Measurements from ENCODE around the gene REEP6.

DNA sequence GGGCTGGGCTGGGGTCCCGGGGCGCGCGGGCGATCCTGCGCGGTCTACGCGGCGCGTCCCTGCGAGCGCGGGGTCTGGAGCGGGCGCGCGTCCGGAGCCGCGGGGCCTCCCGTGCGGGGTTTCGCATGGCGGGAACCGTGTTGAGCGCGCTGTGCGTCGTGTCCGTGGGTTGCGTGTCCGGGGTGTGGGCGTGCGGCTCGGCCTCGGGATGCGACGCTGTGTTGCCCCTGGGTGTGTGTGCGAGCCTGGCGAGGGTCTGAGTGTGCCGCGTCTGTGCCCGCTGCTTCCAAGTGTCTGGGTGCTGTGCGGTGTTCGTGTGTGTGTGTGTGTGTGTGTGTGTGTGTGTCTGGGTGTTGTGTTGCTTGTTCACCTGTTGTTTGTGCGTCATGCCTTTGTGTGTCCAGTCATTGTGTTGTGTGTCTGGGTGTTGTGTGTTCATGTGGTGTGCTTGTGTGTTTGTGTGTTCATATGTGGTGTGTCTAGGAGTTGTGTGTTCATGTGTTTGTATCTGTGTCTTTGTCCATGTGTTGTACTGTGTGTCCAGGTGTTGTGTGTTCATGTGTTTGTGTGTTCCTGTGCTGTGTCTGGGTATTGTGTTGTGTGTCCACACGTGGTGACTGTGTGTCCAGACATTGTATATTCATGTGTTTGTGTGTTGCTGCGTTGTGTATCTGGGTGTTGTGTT is 33.4 kb downstream of the REEP6 start:
- TF ChIP-seq, protein P1, sequence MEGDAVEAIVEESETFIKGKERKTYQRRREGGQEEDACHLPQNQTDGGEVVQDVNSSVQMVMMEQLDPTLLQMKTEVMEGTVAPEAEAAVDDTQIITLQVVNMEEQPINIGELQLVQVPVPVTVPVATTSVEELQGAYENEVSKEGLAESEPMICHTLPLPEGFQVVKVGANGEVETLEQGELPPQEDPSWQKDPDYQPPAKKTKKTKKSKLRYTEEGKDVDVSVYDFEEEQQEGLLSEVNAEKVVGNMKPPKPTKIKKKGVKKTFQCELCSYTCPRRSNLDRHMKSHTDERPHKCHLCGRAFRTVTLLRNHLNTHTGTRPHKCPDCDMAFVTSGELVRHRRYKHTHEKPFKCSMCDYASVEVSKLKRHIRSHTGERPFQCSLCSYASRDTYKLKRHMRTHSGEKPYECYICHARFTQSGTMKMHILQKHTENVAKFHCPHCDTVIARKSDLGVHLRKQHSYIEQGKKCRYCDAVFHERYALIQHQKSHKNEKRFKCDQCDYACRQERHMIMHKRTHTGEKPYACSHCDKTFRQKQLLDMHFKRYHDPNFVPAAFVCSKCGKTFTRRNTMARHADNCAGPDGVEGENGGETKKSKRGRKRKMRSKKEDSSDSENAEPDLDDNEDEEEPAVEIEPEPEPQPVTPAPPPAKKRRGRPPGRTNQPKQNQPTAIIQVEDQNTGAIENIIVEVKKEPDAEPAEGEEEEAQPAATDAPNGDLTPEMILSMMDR (IDR thresholded peaks at IDR 0.05; ENCODE audit: low read depth, low read length, missing input control) = no peak
- TF ChIP-seq, protein P2, sequence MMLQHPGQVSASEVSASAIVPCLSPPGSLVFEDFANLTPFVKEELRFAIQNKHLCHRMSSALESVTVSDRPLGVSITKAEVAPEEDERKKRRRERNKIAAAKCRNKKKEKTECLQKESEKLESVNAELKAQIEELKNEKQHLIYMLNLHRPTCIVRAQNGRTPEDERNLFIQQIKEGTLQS (IDR thresholded peaks at IDR 0.05) = no peak
- TF ChIP-seq GABPA (IDR thresholded peaks at IDR 0.05 in 1 of 2, conservative IDR thresholded peaks at IDR 0.05 in 1 of 2) = no peak
- no peak for TF ChIP-seq YY1 (IDR thresholded peaks at IDR 0.05)
- TF ChIP-seq, protein P3, sequence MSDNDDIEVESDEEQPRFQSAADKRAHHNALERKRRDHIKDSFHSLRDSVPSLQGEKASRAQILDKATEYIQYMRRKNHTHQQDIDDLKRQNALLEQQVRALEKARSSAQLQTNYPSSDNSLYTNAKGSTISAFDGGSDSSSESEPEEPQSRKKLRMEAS (IDR thresholded peaks at IDR 0.05) = no peak
- TF ChIP-seq EGR1 (IDR thresholded peaks at IDR 0.05; ENCODE audit: low read depth in 2 of 2) = no peak
- TF ChIP-seq HNF4G (IDR thresholded peaks at IDR 0.05) = no peak
- no peak for TF ChIP-seq RXRA (IDR thresholded peaks at IDR 0.05)
- no peak for TF ChIP-seq RAD21 (IDR thresholded peaks at IDR 0.05)
- TF ChIP-seq TAF1 (conservative IDR thresholded peaks at IDR 0.05) = no peak
- TF ChIP-seq FOXA1 (IDR thresholded peaks at IDR 0.05) = no peak
- TF ChIP-seq, protein P4, sequence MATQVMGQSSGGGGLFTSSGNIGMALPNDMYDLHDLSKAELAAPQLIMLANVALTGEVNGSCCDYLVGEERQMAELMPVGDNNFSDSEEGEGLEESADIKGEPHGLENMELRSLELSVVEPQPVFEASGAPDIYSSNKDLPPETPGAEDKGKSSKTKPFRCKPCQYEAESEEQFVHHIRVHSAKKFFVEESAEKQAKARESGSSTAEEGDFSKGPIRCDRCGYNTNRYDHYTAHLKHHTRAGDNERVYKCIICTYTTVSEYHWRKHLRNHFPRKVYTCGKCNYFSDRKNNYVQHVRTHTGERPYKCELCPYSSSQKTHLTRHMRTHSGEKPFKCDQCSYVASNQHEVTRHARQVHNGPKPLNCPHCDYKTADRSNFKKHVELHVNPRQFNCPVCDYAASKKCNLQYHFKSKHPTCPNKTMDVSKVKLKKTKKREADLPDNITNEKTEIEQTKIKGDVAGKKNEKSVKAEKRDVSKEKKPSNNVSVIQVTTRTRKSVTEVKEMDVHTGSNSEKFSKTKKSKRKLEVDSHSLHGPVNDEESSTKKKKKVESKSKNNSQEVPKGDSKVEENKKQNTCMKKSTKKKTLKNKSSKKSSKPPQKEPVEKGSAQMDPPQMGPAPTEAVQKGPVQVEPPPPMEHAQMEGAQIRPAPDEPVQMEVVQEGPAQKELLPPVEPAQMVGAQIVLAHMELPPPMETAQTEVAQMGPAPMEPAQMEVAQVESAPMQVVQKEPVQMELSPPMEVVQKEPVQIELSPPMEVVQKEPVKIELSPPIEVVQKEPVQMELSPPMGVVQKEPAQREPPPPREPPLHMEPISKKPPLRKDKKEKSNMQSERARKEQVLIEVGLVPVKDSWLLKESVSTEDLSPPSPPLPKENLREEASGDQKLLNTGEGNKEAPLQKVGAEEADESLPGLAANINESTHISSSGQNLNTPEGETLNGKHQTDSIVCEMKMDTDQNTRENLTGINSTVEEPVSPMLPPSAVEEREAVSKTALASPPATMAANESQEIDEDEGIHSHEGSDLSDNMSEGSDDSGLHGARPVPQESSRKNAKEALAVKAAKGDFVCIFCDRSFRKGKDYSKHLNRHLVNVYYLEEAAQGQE (IDR thresholded peaks at IDR 0.05) = no peak
